Upper lobe of left lung (tissue), 4 donors: ENCODE measurements around the gene RPS3.

ENCODE experiments used
- EP300 ChIP-seq, 4 donors: sonication (generic); formaldehyde crosslinking; IDR thresholded peaks; one replicate each; pipeline ENCODE4 v1.5.1; 2017; ENCODE audit warnings: antibody characterized with exemption in 4 of 4, control low read depth in 2 of 4
- TF ChIP-seq, protein P1 (sequence below), 6 experiments: fragments of 450-650 bp in 4 of 6; fragments of 200-600 bp in 2 of 6; sonication (generic) in 2 of 6; IDR thresholded peaks; one replicate each; pipeline ENCODE4 v1.5.1; 2016 to 2019; ENCODE audit warnings: antibody characterized with exemption in 6 of 6

DNA sequence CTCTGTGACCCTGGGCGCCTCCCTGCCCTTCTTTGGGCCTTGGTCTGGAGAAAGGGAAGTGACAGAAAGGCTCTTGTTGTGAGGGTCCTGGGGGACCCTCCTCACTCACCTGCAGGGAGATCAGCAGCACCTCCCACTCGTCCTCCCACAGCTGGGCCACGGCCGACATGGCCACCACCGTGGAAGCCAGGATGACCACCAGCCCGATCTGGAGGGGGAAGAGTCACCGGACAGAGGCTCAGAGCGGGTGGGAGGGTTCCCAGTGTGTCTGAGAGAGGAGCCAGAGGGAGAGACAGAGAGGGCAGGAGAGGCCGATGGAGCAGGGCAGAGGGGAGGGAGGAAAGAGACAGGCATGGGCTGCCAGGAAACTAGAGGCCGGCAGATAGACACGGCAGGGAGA is 50.5 kb downstream of the RPS3 start:
- no peak for TF ChIP-seq EP300 (IDR thresholded peaks at IDR 0.05)
- TF ChIP-seq, protein P1, sequence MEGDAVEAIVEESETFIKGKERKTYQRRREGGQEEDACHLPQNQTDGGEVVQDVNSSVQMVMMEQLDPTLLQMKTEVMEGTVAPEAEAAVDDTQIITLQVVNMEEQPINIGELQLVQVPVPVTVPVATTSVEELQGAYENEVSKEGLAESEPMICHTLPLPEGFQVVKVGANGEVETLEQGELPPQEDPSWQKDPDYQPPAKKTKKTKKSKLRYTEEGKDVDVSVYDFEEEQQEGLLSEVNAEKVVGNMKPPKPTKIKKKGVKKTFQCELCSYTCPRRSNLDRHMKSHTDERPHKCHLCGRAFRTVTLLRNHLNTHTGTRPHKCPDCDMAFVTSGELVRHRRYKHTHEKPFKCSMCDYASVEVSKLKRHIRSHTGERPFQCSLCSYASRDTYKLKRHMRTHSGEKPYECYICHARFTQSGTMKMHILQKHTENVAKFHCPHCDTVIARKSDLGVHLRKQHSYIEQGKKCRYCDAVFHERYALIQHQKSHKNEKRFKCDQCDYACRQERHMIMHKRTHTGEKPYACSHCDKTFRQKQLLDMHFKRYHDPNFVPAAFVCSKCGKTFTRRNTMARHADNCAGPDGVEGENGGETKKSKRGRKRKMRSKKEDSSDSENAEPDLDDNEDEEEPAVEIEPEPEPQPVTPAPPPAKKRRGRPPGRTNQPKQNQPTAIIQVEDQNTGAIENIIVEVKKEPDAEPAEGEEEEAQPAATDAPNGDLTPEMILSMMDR (IDR thresholded peaks at IDR 0.05): no peak
